HCT116 (cell line): ENCODE results near the gene EP300.

ENCODE experiments used
- CTCF ChIP-seq, 3 experiments: fragments of 200-600 bp in 1 of 3; sonication (generic) in 1 of 3; IDR thresholded peaks in 2 of 3; conservative IDR thresholded peaks in 1 of 3; 2 replicates each; pipeline ENCODE4 v1.5.1; 2012 to 2017; ENCODE audit warnings: low read depth in 2 of 3, low read length in 2 of 3, antibody characterized with exemption in 1 of 3, borderline replicate concordance in 1 of 3, control low read depth in 1 of 3, mild to moderate bottlenecking in 1 of 3, mixed read lengths in 1 of 3, mixed run types in 1 of 3, moderate library complexity in 1 of 3; ENCODE audit not compliant: insufficient read depth in 1 of 3
- EZH2 ChIP-seq: fragments of 200-600 bp; sonication (generic); IDR thresholded peaks from 2 replicates; pipeline ENCODE4 v1.6.1; 2017; ENCODE audit warnings: antibody characterized with exemption, mixed run types
- POLR2A ChIP-seq: IDR thresholded peaks from 2 replicates; pipeline ENCODE4 v1.7.0; 2011; ENCODE audit warnings: borderline replicate concordance; ENCODE audit not compliant: insufficient read depth, insufficient read length; ENCODE audit errors: extremely low read depth
- POLR2AphosphoS5 ChIP-seq: IDR thresholded peaks from 2 replicates; pipeline ENCODE4 v1.6.1; 2011; ENCODE audit warnings: mild to moderate bottlenecking, low read depth, low read length, moderate library complexity
- RAD21 ChIP-seq: IDR thresholded peaks from 2 replicates; pipeline ENCODE4 v1.6.1; 2012; ENCODE audit warnings: low read depth, mild to moderate bottlenecking
- YY1 ChIP-seq: IDR thresholded peaks from 2 replicates; pipeline ENCODE4 v1.6.1; 2011; ENCODE audit warnings: low read length, low read depth, moderate library complexity, mild to moderate bottlenecking; ENCODE audit not compliant: insufficient replicate concordance; ENCODE audit errors: extremely low read depth
- ZNF274 ChIP-seq: fragments of 200-500 bp; sonication (Bioruptor generic); IDR thresholded peaks from 2 replicates; pipeline ENCODE4 v1.6.1; 2014; ENCODE audit warnings: mild to moderate bottlenecking, low read depth, low read length, inconsistent platforms
- TF ChIP-seq, protein P1 (sequence below): IDR thresholded peaks from 2 replicates; pipeline ENCODE4 v1.6.1; 2012
- TF ChIP-seq, protein P2 (sequence below): IDR thresholded peaks from 2 replicates; pipeline ENCODE4 v1.6.1; 2012
- TF ChIP-seq, protein P3 (sequence below): IDR thresholded peaks from 2 replicates; pipeline ENCODE4 v1.6.1; 2012; ENCODE audit warnings: low read depth

DNA sequence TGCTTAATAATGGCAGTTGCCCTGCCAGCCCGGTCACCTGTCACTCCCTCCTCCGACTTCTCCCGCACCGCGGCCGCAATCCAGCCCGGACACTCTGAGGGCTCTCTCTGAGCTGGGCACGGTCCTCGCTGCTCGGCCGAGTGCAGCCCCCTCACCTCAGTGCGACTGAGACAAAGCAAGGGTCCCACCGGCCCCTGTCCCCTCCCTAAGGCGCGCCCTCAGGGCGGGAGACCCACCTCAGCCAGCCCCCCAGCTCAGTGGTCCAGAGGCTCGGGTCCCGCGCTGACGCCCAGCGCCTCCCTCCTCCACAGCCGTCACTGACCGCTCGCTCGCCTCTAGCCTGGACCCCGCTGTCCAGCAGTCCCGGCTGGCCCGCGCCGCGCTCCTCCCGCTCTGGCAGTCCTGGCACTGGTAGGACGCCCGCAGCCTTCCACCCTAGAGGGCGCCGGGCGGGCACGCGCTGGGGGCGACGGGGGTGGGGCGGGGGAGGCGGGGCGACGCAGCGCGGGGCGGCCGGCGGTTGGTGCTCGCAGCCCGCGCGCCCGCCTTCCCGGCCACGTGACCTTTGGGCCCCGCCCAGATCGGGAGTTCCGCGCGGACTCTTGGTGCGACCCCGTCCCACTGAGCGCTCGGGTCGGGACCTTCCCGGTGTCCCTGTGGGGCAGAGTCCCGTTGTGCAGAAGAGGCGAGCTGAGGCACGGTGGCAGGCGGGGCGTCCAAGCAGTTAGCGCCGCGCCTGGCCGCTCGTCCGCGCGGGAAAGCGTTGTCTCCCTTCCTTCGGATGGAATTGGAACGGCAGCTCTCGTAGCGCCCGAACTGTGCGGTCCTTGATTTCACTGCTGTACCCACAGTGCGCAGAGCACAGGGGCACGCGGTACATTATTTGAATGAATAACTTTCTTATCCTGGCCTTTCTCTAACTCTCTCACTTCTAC, 104.9 kb downstream of the EP300 start:
- TF ChIP-seq POLR2AphosphoS5 (peak; percentile 17; the same call in 1 of the 2 replicates), CTCF (IDR thresholded peaks at IDR 0.05 in 2 of 3, conservative IDR thresholded peaks at IDR 0.05 in 1 of 3; ENCODE audit: borderline replicate concordance in 1 of 3, insufficient read depth in 1 of 3, low read depth in 2 of 3, low read length in 2 of 3) (no peak), POLR2A (no peak), ZNF274 (no peak), EZH2 (no peak), YY1 (peak; percentile 3), RAD21 (no peak)
- TF ChIP-seq, protein P1, sequence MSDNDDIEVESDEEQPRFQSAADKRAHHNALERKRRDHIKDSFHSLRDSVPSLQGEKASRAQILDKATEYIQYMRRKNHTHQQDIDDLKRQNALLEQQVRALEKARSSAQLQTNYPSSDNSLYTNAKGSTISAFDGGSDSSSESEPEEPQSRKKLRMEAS, result peak; percentile 63
- TF ChIP-seq, protein P2, sequence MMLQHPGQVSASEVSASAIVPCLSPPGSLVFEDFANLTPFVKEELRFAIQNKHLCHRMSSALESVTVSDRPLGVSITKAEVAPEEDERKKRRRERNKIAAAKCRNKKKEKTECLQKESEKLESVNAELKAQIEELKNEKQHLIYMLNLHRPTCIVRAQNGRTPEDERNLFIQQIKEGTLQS, result no peak
- TF ChIP-seq, protein P3, sequence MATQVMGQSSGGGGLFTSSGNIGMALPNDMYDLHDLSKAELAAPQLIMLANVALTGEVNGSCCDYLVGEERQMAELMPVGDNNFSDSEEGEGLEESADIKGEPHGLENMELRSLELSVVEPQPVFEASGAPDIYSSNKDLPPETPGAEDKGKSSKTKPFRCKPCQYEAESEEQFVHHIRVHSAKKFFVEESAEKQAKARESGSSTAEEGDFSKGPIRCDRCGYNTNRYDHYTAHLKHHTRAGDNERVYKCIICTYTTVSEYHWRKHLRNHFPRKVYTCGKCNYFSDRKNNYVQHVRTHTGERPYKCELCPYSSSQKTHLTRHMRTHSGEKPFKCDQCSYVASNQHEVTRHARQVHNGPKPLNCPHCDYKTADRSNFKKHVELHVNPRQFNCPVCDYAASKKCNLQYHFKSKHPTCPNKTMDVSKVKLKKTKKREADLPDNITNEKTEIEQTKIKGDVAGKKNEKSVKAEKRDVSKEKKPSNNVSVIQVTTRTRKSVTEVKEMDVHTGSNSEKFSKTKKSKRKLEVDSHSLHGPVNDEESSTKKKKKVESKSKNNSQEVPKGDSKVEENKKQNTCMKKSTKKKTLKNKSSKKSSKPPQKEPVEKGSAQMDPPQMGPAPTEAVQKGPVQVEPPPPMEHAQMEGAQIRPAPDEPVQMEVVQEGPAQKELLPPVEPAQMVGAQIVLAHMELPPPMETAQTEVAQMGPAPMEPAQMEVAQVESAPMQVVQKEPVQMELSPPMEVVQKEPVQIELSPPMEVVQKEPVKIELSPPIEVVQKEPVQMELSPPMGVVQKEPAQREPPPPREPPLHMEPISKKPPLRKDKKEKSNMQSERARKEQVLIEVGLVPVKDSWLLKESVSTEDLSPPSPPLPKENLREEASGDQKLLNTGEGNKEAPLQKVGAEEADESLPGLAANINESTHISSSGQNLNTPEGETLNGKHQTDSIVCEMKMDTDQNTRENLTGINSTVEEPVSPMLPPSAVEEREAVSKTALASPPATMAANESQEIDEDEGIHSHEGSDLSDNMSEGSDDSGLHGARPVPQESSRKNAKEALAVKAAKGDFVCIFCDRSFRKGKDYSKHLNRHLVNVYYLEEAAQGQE, result no peak
